ENCODE data around the gene NHS. TPM values are rescaled to one million over a fixed set of nuclear protein-coding genes. Genes with fewer than 3 reads are reported as not detected.

NHS gene
- total RNA-seq, 6 experiments from 2014 or later = 0.06 to 0.27 (median 0.12) TPM

DNA sequence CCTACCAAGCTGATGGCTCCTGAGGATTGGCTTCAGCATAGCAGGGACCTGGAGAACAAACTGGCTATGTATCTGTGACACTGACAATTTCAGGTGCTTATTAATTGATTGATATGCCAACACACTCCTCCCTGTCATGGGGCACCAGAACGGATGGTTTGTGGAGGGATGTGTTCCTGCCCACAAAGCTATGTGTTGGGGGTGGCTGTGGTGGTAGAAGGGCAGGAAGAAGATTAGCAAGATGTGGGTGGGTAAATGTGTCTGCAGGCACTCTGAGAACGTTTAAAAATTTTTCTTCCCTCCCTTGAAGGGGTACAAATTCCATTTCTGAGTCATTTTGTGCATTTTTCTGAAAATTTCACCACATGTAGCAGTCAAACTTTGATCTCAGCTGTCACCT, 307.3 kb downstream of the NHS start:
- intact Hi-C loops (cut with DNase I) = loop anchor here in 1 of 2 donors (10.0 kb wide), 1 partner anchor 437 kb away; no protein-coding TSS in a partner anchor
- no peak for TF ChIP-seq POLR2A (IDR thresholded peaks at IDR 0.05)
- TF ChIP-seq, protein P1, sequence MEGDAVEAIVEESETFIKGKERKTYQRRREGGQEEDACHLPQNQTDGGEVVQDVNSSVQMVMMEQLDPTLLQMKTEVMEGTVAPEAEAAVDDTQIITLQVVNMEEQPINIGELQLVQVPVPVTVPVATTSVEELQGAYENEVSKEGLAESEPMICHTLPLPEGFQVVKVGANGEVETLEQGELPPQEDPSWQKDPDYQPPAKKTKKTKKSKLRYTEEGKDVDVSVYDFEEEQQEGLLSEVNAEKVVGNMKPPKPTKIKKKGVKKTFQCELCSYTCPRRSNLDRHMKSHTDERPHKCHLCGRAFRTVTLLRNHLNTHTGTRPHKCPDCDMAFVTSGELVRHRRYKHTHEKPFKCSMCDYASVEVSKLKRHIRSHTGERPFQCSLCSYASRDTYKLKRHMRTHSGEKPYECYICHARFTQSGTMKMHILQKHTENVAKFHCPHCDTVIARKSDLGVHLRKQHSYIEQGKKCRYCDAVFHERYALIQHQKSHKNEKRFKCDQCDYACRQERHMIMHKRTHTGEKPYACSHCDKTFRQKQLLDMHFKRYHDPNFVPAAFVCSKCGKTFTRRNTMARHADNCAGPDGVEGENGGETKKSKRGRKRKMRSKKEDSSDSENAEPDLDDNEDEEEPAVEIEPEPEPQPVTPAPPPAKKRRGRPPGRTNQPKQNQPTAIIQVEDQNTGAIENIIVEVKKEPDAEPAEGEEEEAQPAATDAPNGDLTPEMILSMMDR (IDR thresholded peaks at IDR 0.05) = no peak

DNA sequence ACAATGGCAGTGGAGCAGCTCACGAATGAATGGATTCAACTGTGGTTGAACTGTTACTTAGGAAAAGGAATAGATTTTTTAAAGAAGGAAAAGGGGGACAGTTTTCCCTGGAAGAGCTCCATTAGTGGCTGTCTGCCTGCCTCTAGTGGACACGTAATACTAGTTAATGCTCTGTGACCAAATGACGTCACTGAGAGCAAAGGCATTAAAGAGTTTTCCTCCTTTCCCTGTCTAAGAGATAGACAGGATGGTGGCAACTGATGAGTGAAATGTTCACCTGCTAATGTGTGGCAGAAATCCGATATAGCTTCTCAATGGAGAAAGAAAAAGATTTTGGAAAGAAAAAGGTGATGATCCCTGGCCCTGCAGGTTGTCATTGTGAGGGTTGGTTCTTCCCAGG, 310.0 kb downstream of the NHS start:
- no peak for DNase-seq
- H3K27me3 ChIP-seq = no peaks in the 10 kb centered on the region
- no peak for ATAC-seq
- H3K9me3 ChIP-seq = no peaks in the 10 kb centered on the region
- WGBS (ENCODE audit: insufficient coverage, low coverage, low lambda C conversion rate, missing lambda C conversion rate) = 50% methylated on average over 4 of the region's 4 CpGs
- intact Hi-C loops (cut with DNase I) = loop anchor here in 1 of 2 donors (10.0 kb wide), 1 partner anchor 440 kb away; no protein-coding TSS in a partner anchor
- no peak overlapping the region for H3K4me3 ChIP-seq
- TF ChIP-seq POLR2A (IDR thresholded peaks at IDR 0.05) = no peak
- TF ChIP-seq, protein P1 (IDR thresholded peaks at IDR 0.05) = no peak
- H3K27ac ChIP-seq = no peak overlapping the region
- H3K36me3 ChIP-seq = no peaks in the 10 kb centered on the region
- no peaks in the 10 kb centered on the region for H3K4me1 ChIP-seq

More for the DNA sequence above, 307.3 kb downstream of the NHS start:
- ATAC-seq (no peak), DNase-seq (no peak)
- no peak overlapping the region for H3K4me3 ChIP-seq
- H3K36me3 ChIP-seq = no peaks in the 10 kb centered on the region
- H3K27me3 ChIP-seq = no peaks in the 10 kb centered on the region
- 9% methylated on average over 2 of the region's 2 CpGs for WGBS (ENCODE audit: insufficient coverage, low coverage, low lambda C conversion rate, missing lambda C conversion rate)
- H3K9me3 ChIP-seq = no peaks in the 10 kb centered on the region
- no peaks in the 10 kb centered on the region for H3K4me1 ChIP-seq
- H3K27ac ChIP-seq = no peak overlapping the region

DNA sequence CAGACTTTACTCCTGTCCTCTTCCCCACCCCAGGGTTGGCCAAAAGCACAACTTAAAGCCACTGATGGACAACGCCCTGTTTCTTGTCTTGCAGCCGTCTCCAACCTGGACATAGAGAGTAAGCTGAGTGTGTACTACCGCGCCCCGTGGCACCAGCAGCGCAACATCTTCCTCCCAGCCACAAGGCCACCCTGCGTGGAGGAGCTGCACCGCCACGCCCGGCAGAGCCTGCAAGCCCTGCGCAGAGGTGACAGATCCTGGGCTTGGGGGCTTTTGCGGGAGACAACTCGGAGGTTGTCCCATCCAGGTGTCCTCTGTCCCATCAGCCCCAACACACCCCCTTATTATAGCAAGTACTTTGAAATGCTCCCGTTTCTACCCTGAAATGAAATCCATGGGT, 312.6 kb downstream of the NHS start:
- WGBS (ENCODE audit: insufficient coverage, low coverage, low lambda C conversion rate, missing lambda C conversion rate) = 86% methylated on average over 8 of the region's 14 CpGs
- TF ChIP-seq POLR2A (IDR thresholded peaks at IDR 0.05) = no peak
- TF ChIP-seq, protein P1 (IDR thresholded peaks at IDR 0.05) = no peak
- no peak overlapping the region for H3K27ac ChIP-seq
- no peaks in the 10 kb centered on the region for H3K9me3 ChIP-seq
- intact Hi-C loops (cut with DNase I) = loop anchor here in 1 of 2 donors (10.0 kb wide), 1 partner anchor 443 kb away; no protein-coding TSS in a partner anchor
- no peaks in the 10 kb centered on the region for H3K36me3 ChIP-seq
- H3K4me1 ChIP-seq = no peaks in the 10 kb centered on the region
- no peak for ATAC-seq
- no peak for DNase-seq
- H3K27me3 ChIP-seq = no peaks in the 10 kb centered on the region
- no peak overlapping the region for H3K4me3 ChIP-seq

DNA sequence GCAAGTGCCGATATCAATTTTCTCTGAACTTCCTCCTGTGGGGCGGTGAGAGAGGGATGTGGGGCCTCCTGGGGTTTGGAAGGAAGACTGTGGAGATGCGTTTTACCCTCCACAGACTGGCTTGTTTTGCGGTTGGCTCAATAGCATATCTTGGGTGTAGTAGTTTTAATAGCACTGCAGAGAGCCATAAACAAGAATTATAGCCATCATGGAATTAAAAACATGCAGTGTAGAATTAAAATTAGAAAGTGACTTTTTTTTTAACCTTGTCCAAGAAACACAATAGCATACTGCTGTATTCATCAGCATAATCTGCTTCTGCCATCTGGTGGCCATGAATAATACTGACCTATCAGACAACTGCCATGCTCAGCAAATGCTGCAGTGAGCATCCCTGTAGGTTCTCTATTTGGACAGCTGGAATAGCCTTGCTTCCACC, 315.0 kb downstream of the NHS start:
- DNase-seq = peak in 1 of 3 donors; percentile 42
- intact Hi-C loops (cut with DNase I) = loop anchor here in 1 of 2 donors (10.0 kb wide), 1 partner anchor 445 kb away; no protein-coding TSS in a partner anchor
- ATAC-seq = peak; percentile 80 to 92 (median 90)

More for the DNA sequence above, 315.0 kb downstream of the NHS start:
- TF ChIP-seq POLR2A (IDR thresholded peaks at IDR 0.05) = no peak
- TF ChIP-seq, protein P1 (IDR thresholded peaks at IDR 0.05) = peak; percentile 70 to 80 (median 76)
- no peaks in the 10 kb centered on the region for H3K4me1 ChIP-seq
- no peaks in the 10 kb centered on the region for H3K36me3 ChIP-seq
- no peaks in the 10 kb centered on the region for H3K27me3 ChIP-seq
- H3K27ac ChIP-seq = no peak overlapping the region
- 50% methylated on average over 4 of the region's 4 CpGs for WGBS (ENCODE audit: insufficient coverage, low coverage, low lambda C conversion rate, missing lambda C conversion rate)
- no peaks in the 10 kb centered on the region for H3K9me3 ChIP-seq
- no peak overlapping the region for H3K4me3 ChIP-seq
